Camera-type eye (tissue), 1 donor: ENCODE results near the gene MADD. TPM values are rescaled to one million over a fixed set of nuclear protein-coding genes. Genes with fewer than 3 reads are reported as not detected.

Source experiments
- total RNA-seq: library from RNA; depleted of rRNA; stranded (reverse); fragments of >200 nt; gene quantifications from one replicate; pipeline ENCODE4 v1.2.3, GENCODE V29; 2014

Gene MADD
- total RNA-seq: 115 TPM

GRCh38 chr11:47269829-47270305 lies at the start of gene MADD:
TSS of gene MADD (plus strand) at chr11:47270133.

GRCh38 chr11:47248664-47249377 lies 21.1 kb upstream of the MADD start, which contains the start of gene ACP2:
TSS of gene ACP2 (minus strand) at chr11:47248814. CDS start at chr11:47248789, 25 bp downstream.

GRCh38 chr11:47257517-47258316 lies 12.2 kb upstream of the MADD start, which contains the start of gene NR1H3:
TSS of gene NR1H3 (plus strand) at chr11:47257996. CDS start at chr11:47259217, 1,221 bp downstream.

GRCh38 chr11:47352556-47352955 lies 82.6 kb downstream of the MADD start, which contains the start of gene MYBPC3:
TSS of gene MYBPC3 (minus strand) at chr11:47352702. CDS start at chr11:47352647, 55 bp downstream.

GRCh38 chr11:47378010-47378835 lies 108.3 kb downstream of the MADD start, which contains the start of gene SPI1:
TSS of gene SPI1 (minus strand) at chr11:47378547. CDS start at chr11:47378353, 194 bp downstream.

Other genes starting within 250 kb of the MADD start
- gene ARFGAP2, start 93.3 kb upstream of the MADD start, total RNA-seq: 230 TPM
- gene PACSIN3, start 83.7 kb upstream of the MADD start, total RNA-seq: 35.2 TPM
- 13.5 TPM for gene DDB2, start 55.2 kb upstream of the MADD start, total RNA-seq
- 50.7 TPM for gene ACP2, start 21.3 kb upstream of the MADD start, total RNA-seq
- gene NR1H3, start 12.1 kb upstream of the MADD start, total RNA-seq: 13.7 TPM
- gene MYBPC3, start 82.6 kb downstream of the MADD start, total RNA-seq: 0.11 TPM
- 5.4 TPM for gene SPI1, start 108.4 kb downstream of the MADD start, total RNA-seq
- gene SLC39A13, start 138.5 kb downstream of the MADD start, total RNA-seq: 52.1 TPM
- 116 TPM for gene PSMC3, start 156.3 kb downstream of the MADD start, total RNA-seq
- 8.1 TPM for gene RAPSN, start 179.0 kb downstream of the MADD start, total RNA-seq